SK-N-SH (cell line): ENCODE data around the gene EMILIN2. TPM values are rescaled to one million over a fixed set of nuclear protein-coding genes. Genes with fewer than 3 reads are reported as not detected.

Experiments
- CTCF ChIA-PET: fragments of 300-600, 350-600 bp; formaldehyde crosslinking; extraction: SDS; loops from one replicate; lab custom pipeline; 2021; lab: Yijun Ruan, JAX
- POLR2A ChIA-PET: fragments of 350-600 bp; sonication (Branson Sonifier 250); formaldehyde crosslinking; extraction: SDS; loops from one replicate; lab custom pipeline; 2020; ENCODE audit warnings: antibody characterized with exemption, inconsistent platforms; lab: Yijun Ruan, JAX
- DNase-seq: peaks from one replicate; pipeline ENCODE4 v3.0.0; 2012
- H2AFZ ChIP-seq: fragments of 200-600 bp; sonication (generic); 2 replicates; pipeline ENCODE4 v1.8.1; 2016; ENCODE audit warnings: antibody characterized with exemption, mild to moderate bottlenecking, low read depth
- H3F3A ChIP-seq: fragments of 200-600 bp; sonication (generic); replicated peaks from 2 replicates; pipeline ENCODE3; 2016; ENCODE audit warnings: antibody characterized with exemption, mild to moderate bottlenecking; ENCODE audit not compliant: insufficient read depth
- H3K27ac ChIP-seq, 2 experiments: fragments of 200-500 bp in 1 of 2; fragments of 200-600 bp in 1 of 2; sonication (Bioruptor generic) in 1 of 2; sonication (generic), shearing (Covaris generic) in 1 of 2; 2 replicates each; pipeline versions ENCODE4 v1.5.1 to v1.6.1; 2014 to 2016; ENCODE audit warnings: low read depth in 2 of 2, inconsistent platforms in 1 of 2, low read length in 1 of 2, mild to moderate bottlenecking in 1 of 2, mixed read lengths in 1 of 2
- H3K27me3 ChIP-seq: fragments of 200-600 bp; sonication (generic), shearing (Covaris generic); 2 replicates; pipeline ENCODE4 v1.6.1; 2016; ENCODE audit warnings: mixed run types; ENCODE audit not compliant: insufficient read depth
- H3K36me3 ChIP-seq, 2 experiments: fragments of 200-500 bp in 1 of 2; fragments of 200-600 bp in 1 of 2; sonication (Bioruptor generic) in 1 of 2; sonication (generic) in 1 of 2; replicated peaks in 1 of 2; 2 replicates each; pipeline versions ENCODE3 to v1.5.1; 2014 to 2016; ENCODE audit warnings: low read length in 1 of 2, mild to moderate bottlenecking in 1 of 2; ENCODE audit not compliant: insufficient read depth in 2 of 2, control insufficient read depth in 1 of 2
- H3K4me1 ChIP-seq, 2 experiments: fragments of 200-500 bp in 1 of 2; fragments of 200-600 bp in 1 of 2; sonication (Bioruptor generic) in 1 of 2; sonication (generic), shearing (Covaris generic) in 1 of 2; 2 replicates each; pipeline versions ENCODE4 v1.5.1 to v1.6.1; 2014 to 2016; ENCODE audit warnings: low read depth in 1 of 2, low read length in 1 of 2, mixed run types in 1 of 2; ENCODE audit not compliant: insufficient read depth in 2 of 2, control insufficient read depth in 1 of 2
- H3K4me2 ChIP-seq: fragments of 200-600 bp; sonication (generic), shearing (Covaris generic); 2 replicates; pipeline ENCODE4 v1.6.1; 2017; ENCODE audit warnings: mixed run types
- H3K4me3 ChIP-seq, 2 experiments: fragments of 200-500 bp in 1 of 2; fragments of 200-600 bp in 1 of 2; sonication (Bioruptor generic) in 1 of 2; sonication (generic), shearing (Covaris generic) in 1 of 2; 2 replicates each; pipeline versions ENCODE4 v1.5.1 to v1.8.1; 2014 to 2016; ENCODE audit warnings: low read depth in 2 of 2, inconsistent platforms in 1 of 2, low read length in 1 of 2, mild to moderate bottlenecking in 1 of 2, mixed read lengths in 1 of 2, moderate library complexity in 1 of 2
- H3K79me2 ChIP-seq: fragments of 200-600 bp; sonication (generic); 2 replicates; pipeline ENCODE4 v1.8.1; 2017; ENCODE audit warnings: mild to moderate bottlenecking; ENCODE audit not compliant: insufficient read depth
- H3K9ac ChIP-seq: fragments of 200-600 bp; sonication (generic); 2 replicates; pipeline ENCODE4 v1.6.1; 2017; ENCODE audit warnings: mixed run types
- H3K9me2 ChIP-seq: fragments of 200-600 bp; sonication (generic); 2 replicates; pipeline ENCODE4 v1.6.1; 2017; ENCODE audit warnings: mixed run types
- H3K9me3 ChIP-seq: fragments of 200-600 bp; sonication (generic); 2 replicates; pipeline ENCODE4 v1.6.1; 2017; ENCODE audit warnings: mixed run types, mild to moderate bottlenecking, moderate library complexity
- H4K20me1 ChIP-seq: fragments of 200-600 bp; sonication (generic); 2 replicates; pipeline ENCODE4 v1.6.1; 2017; ENCODE audit warnings: mild to moderate bottlenecking, mixed run types; ENCODE audit not compliant: insufficient read depth
- CHD2 ChIP-seq: fragments of 150-350 bp; IDR thresholded peaks from 2 replicates; pipeline ENCODE4 v1.6.1; 2018; ENCODE audit warnings: low read length; ENCODE audit not compliant: partially characterized antibody
- EP300 ChIP-seq, 2 experiments: IDR thresholded peaks; 2 replicates each; pipeline versions ENCODE4 v1.4.0 to v1.6.1; 2012; ENCODE audit warnings: borderline replicate concordance in 1 of 2, low read depth in 1 of 2, low read length in 1 of 2
- FOSL2 ChIP-seq: IDR thresholded peaks from 2 replicates; pipeline ENCODE4 v1.4.0; 2012; ENCODE audit warnings: low read depth, mild to moderate bottlenecking, moderate library complexity, borderline replicate concordance
- FOXJ3 ChIP-seq: sonication (generic); formaldehyde crosslinking; IDR thresholded peaks from 2 replicates; pipeline ENCODE4 v1.5.1; 2020; ENCODE audit warnings: mild to moderate bottlenecking, missing genetic modification reagents
- FOXM1 ChIP-seq: IDR thresholded peaks from 2 replicates; pipeline ENCODE4 v1.4.0; 2012; ENCODE audit warnings: low read depth, mild to moderate bottlenecking
- GABPA ChIP-seq: IDR thresholded peaks from 2 replicates; pipeline ENCODE4 v1.4.0; 2012; ENCODE audit warnings: low read depth, mild to moderate bottlenecking
- POLR2AphosphoS5 ChIP-seq: IDR thresholded peaks from 2 replicates; pipeline ENCODE4 v1.6.1; 2012; ENCODE audit warnings: low read depth, low read length
- RAD21 ChIP-seq: IDR thresholded peaks from 2 replicates; pipeline ENCODE4 v1.6.1; 2012; ENCODE audit warnings: mild to moderate bottlenecking, low read length
- RCOR1 ChIP-seq: fragments of 150-350 bp; IDR thresholded peaks from 2 replicates; pipeline ENCODE4 v1.6.1; 2017; ENCODE audit warnings: antibody characterized with exemption, low read length
- RFX5 ChIP-seq: IDR thresholded peaks from 2 replicates; pipeline ENCODE4 v1.6.1; 2012; ENCODE audit warnings: mild to moderate bottlenecking, improper control_type of control experiment, low read length
- RXRA ChIP-seq: IDR thresholded peaks from 2 replicates; pipeline ENCODE4 v1.4.0; 2012; ENCODE audit warnings: low read depth, mild to moderate bottlenecking, borderline replicate concordance
- SMC3 ChIP-seq: IDR thresholded peaks from 2 replicates; pipeline ENCODE4 v1.6.1; 2012; ENCODE audit warnings: low read depth, low read length, improper control_type of control experiment
- TAF1 ChIP-seq: IDR thresholded peaks from 2 replicates; pipeline ENCODE4 v1.6.1; 2012; ENCODE audit warnings: low read depth, mild to moderate bottlenecking, low read length, moderate library complexity, borderline replicate concordance
- TCF12 ChIP-seq: IDR thresholded peaks from 2 replicates; pipeline ENCODE4 v1.4.0; 2012
- YY1 ChIP-seq: IDR thresholded peaks from 2 replicates; pipeline ENCODE4 v1.4.0; 2012; ENCODE audit warnings: low read depth, mild to moderate bottlenecking
- WGBS: methylation state at CpG from one replicate; pipeline ENCODE4 v1.1.6; 2017; ENCODE audit warnings: low lambda C conversion rate; 5-methylcytosine and 5-hydroxymethylcytosine counted together
- polyA plus RNA-seq, 3 experiments: library from polyadenylated mRNA; depleted of rRNA; stranded (reverse); fragments of >200 nt; gene quantifications; 2 replicates each; pipeline ENCODE4 v1.2.3, GENCODE V29; 2012
- TF ChIP-seq, protein P1 (sequence below): fragments of 150-350 bp; IDR thresholded peaks from 2 replicates; pipeline ENCODE4 v1.6.1; 2017; ENCODE audit warnings: antibody characterized with exemption, low read length, low read depth, borderline replicate concordance
- TF ChIP-seq, protein P2 (sequence below): IDR thresholded peaks from 2 replicates; pipeline ENCODE4 v1.4.0; 2012; ENCODE audit warnings: low read depth, borderline replicate concordance
- TF ChIP-seq, protein P3 (sequence below): fragments of 200-600 bp; sonication (generic); IDR thresholded peaks from 2 replicates; pipeline ENCODE4 v1.6.1; 2017; ENCODE audit warnings: antibody characterized with exemption, mild to moderate bottlenecking, moderate library complexity
- TF ChIP-seq, protein P4 (sequence below): IDR thresholded peaks from 2 replicates; pipeline ENCODE4; 2012
- TF ChIP-seq, protein P5 (sequence below): fragments of 150-350 bp; IDR thresholded peaks from 2 replicates; pipeline ENCODE4 v1.6.1; 2016; ENCODE audit warnings: mild to moderate bottlenecking, low read depth, low read length

EMILIN2 gene
- polyA plus RNA-seq, 1 of the 3 experiments (the other 2 are of a cell fraction): 1.4 TPM

DNA sequence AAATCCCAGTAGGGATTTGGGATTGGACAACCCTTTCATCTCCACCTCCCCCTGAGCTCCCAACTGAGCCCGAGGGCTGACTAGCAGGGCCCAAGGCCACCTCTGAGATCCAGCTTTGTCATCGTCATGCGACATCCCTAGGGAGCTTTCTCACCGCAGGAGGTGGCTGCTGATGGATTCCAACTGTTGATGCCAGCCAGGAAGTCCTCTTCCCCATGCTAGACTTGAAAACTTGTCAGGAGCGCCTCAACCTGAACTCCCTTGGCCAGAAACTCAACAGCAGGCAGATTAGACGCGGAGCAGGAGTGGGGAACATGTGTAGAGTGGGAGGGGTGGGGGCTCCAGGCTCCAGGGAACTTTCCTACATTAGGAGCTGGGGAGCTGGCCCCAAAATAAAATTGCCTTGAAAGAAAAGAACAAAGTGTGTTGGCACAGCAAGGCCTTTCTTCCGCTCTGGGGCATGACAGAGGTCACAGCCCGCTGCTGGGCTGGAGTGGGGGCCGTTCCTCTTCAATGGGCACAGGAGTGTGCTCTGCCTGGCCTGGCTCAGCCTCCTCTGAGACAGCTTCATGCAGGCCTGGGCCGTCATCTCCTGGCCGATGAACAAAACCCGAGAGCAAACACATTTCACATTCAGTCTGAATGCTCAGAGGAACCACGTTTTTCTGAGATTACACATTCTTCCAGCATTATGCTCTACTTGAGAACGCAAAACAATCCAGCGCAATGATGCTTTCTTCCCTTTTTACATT is 34.5 kb downstream of the EMILIN2 start:
- H3K4me3 ChIP-seq: no peak overlapping the region
- H3K9me3 ChIP-seq: no peaks in the 10 kb centered on the region
- H4K20me1 ChIP-seq: no peaks in the 10 kb centered on the region
- no peak overlapping the region for H3K4me2 ChIP-seq
- no peaks in the 10 kb centered on the region for H3K9me2 ChIP-seq
- H3K4me1 ChIP-seq: no peaks in the 10 kb centered on the region
- peaks cover 7% of the 10 kb centered on the region; the same call in 1 of the 2 replicates for H3K27me3 ChIP-seq
- H2AFZ ChIP-seq: no peak overlapping the region
- DNase-seq: no peak
- TF ChIP-seq, protein P1, sequence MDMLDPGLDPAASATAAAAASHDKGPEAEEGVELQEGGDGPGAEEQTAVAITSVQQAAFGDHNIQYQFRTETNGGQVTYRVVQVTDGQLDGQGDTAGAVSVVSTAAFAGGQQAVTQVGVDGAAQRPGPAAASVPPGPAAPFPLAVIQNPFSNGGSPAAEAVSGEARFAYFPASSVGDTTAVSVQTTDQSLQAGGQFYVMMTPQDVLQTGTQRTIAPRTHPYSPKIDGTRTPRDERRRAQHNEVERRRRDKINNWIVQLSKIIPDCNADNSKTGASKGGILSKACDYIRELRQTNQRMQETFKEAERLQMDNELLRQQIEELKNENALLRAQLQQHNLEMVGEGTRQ: no peak
- no peak for TF ChIP-seq FOSL2
- TF ChIP-seq SMC3: no peak
- TF ChIP-seq FOXJ3 (CRISPR knock-in tag): no peak
- no peak for TF ChIP-seq CHD2
- TF ChIP-seq, protein P2, sequence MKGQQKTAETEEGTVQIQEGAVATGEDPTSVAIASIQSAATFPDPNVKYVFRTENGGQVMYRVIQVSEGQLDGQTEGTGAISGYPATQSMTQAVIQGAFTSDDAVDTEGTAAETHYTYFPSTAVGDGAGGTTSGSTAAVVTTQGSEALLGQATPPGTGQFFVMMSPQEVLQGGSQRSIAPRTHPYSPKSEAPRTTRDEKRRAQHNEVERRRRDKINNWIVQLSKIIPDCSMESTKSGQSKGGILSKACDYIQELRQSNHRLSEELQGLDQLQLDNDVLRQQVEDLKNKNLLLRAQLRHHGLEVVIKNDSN: no peak
- no peak for TF ChIP-seq GABPA
- no peak for TF ChIP-seq RFX5
- no peak for TF ChIP-seq RAD21
- TF ChIP-seq FOXM1: no peak
- TF ChIP-seq RCOR1: no peak
- TF ChIP-seq, protein P3, sequence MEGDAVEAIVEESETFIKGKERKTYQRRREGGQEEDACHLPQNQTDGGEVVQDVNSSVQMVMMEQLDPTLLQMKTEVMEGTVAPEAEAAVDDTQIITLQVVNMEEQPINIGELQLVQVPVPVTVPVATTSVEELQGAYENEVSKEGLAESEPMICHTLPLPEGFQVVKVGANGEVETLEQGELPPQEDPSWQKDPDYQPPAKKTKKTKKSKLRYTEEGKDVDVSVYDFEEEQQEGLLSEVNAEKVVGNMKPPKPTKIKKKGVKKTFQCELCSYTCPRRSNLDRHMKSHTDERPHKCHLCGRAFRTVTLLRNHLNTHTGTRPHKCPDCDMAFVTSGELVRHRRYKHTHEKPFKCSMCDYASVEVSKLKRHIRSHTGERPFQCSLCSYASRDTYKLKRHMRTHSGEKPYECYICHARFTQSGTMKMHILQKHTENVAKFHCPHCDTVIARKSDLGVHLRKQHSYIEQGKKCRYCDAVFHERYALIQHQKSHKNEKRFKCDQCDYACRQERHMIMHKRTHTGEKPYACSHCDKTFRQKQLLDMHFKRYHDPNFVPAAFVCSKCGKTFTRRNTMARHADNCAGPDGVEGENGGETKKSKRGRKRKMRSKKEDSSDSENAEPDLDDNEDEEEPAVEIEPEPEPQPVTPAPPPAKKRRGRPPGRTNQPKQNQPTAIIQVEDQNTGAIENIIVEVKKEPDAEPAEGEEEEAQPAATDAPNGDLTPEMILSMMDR: no peak
- no peak for TF ChIP-seq YY1
- TF ChIP-seq TCF12: no peak
- no peak for TF ChIP-seq POLR2AphosphoS5
- TF ChIP-seq RXRA: no peak
- TF ChIP-seq, protein P4, sequence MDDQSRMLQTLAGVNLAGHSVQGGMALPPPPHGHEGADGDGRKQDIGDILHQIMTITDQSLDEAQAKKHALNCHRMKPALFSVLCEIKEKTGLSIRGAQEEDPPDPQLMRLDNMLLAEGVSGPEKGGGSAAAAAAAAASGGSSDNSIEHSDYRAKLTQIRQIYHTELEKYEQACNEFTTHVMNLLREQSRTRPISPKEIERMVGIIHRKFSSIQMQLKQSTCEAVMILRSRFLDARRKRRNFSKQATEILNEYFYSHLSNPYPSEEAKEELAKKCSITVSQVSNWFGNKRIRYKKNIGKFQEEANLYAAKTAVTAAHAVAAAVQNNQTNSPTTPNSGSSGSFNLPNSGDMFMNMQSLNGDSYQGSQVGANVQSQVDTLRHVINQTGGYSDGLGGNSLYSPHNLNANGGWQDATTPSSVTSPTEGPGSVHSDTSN: no peak
- TF ChIP-seq, protein P5, sequence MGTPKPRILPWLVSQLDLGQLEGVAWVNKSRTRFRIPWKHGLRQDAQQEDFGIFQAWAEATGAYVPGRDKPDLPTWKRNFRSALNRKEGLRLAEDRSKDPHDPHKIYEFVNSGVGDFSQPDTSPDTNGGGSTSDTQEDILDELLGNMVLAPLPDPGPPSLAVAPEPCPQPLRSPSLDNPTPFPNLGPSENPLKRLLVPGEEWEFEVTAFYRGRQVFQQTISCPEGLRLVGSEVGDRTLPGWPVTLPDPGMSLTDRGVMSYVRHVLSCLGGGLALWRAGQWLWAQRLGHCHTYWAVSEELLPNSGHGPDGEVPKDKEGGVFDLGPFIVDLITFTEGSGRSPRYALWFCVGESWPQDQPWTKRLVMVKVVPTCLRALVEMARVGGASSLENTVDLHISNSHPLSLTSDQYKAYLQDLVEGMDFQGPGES: no peak
- TF ChIP-seq TAF1: no peak
- no peak for TF ChIP-seq EP300 (IDR thresholded peaks at IDR 0.05; ENCODE audit: borderline replicate concordance in 1 of 2, low read depth in 1 of 2, low read length in 1 of 2)
- no peaks in the 10 kb centered on the region for H3F3A ChIP-seq
- ChIA-PET POLR2A (no interaction called here), CTCF (no interaction called here)
- H3K27ac ChIP-seq: no peak overlapping the region
- no peaks in the 10 kb centered on the region for H3K79me2 ChIP-seq
- 75% methylated on average over 15 of the region's 16 CpGs for WGBS
- H3K9ac ChIP-seq: no peak overlapping the region
- no peaks in the 10 kb centered on the region for H3K36me3 ChIP-seq
